ENCODE results near the gene TTC21A.

The TTC21A gene

GRCh38 chr3:39180183-39180545 lies 72.7 kb downstream of the TTC21A start:
- Histone ChIP-seq H4K20me1 (ENCODE audit: low read depth, low read length) (no peaks in the 10 kb centered on the region), H3K4me2 (ENCODE audit: low read depth, low read length, poor library complexity, severe bottlenecking) (peak overlapping the region; percentile 46), H3K9ac (ENCODE audit: low read length) (no peak overlapping the region), H3K9me2 (replicated peaks; ENCODE audit: insufficient read depth, low read length) (no peaks in the 10 kb centered on the region), H3K9me3 (ENCODE audit: insufficient read depth, low read length) (no peaks in the 10 kb centered on the region), H3K79me2 (ENCODE audit: insufficient read depth, low read length) (no peaks in the 10 kb centered on the region), H3K4me3 (ENCODE audit: insufficient read depth, low read length, poor library complexity, severe bottlenecking) (peak overlapping the region; percentile 36), H3F3A (ENCODE audit: insufficient read depth) (peaks cover 4% of the 10 kb centered on the region; the same call in 1 of the 2 replicates), H3K27ac (ENCODE audit: low read depth, low read length) (no peak overlapping the region), H3K27me3 (ENCODE audit: low read length) (no peaks in the 10 kb centered on the region), H3K36me3 (ENCODE audit: low read length) (no peaks in the 10 kb centered on the region), H2AFZ (ENCODE audit: low read depth, low read length, severe bottlenecking) (no peak overlapping the region)
- TF ChIP-seq EZH2phosphoT487 (conservative IDR thresholded peaks at IDR 0.05; ENCODE audit: low read length): no peak
- TF ChIP-seq, protein P1, sequence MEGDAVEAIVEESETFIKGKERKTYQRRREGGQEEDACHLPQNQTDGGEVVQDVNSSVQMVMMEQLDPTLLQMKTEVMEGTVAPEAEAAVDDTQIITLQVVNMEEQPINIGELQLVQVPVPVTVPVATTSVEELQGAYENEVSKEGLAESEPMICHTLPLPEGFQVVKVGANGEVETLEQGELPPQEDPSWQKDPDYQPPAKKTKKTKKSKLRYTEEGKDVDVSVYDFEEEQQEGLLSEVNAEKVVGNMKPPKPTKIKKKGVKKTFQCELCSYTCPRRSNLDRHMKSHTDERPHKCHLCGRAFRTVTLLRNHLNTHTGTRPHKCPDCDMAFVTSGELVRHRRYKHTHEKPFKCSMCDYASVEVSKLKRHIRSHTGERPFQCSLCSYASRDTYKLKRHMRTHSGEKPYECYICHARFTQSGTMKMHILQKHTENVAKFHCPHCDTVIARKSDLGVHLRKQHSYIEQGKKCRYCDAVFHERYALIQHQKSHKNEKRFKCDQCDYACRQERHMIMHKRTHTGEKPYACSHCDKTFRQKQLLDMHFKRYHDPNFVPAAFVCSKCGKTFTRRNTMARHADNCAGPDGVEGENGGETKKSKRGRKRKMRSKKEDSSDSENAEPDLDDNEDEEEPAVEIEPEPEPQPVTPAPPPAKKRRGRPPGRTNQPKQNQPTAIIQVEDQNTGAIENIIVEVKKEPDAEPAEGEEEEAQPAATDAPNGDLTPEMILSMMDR (IDR thresholded peaks at IDR 0.05; ENCODE audit: insufficient read depth, low read length, poor library complexity, severe bottlenecking): no peak

- Histone ChIP-seq H3K9ac (ENCODE audit: low read length) (peak overlapping the region; percentile 6; the same call in 1 of the 2 replicates), H3K9me3 (ENCODE audit: insufficient read depth, low read length) (no peaks in the 10 kb centered on the region), H2AFZ (ENCODE audit: low read depth, low read length, severe bottlenecking) (peak overlapping the region; percentile 7), H3F3A (ENCODE audit: insufficient read depth) (peaks cover 4% of the 10 kb centered on the region; the same call in 1 of the 2 replicates), H3K36me3 (ENCODE audit: low read length) (no peaks in the 10 kb centered on the region), H3K4me3 (ENCODE audit: insufficient read depth, low read length, poor library complexity, severe bottlenecking) (peak overlapping the region; percentile 36), H3K27me3 (ENCODE audit: low read length) (no peaks in the 10 kb centered on the region), H3K9me2 (replicated peaks; ENCODE audit: insufficient read depth, low read length) (no peaks in the 10 kb centered on the region), H4K20me1 (ENCODE audit: low read depth, low read length) (no peaks in the 10 kb centered on the region), H3K27ac (ENCODE audit: low read depth, low read length) (no peak overlapping the region), H3K79me2 (ENCODE audit: insufficient read depth, low read length) (no peaks in the 10 kb centered on the region), H3K4me2 (ENCODE audit: low read depth, low read length, poor library complexity, severe bottlenecking) (peak overlapping the region; percentile 46)
- TF ChIP-seq, protein P1 (IDR thresholded peaks at IDR 0.05; ENCODE audit: insufficient read depth, low read length, poor library complexity, severe bottlenecking): no peak
- no peak for TF ChIP-seq EZH2phosphoT487 (conservative IDR thresholded peaks at IDR 0.05; ENCODE audit: low read length)
Observed at GRCh38 chr3:39180546-39181346, 73.3 kb downstream of the TTC21A start.

GRCh38 chr3:39181408-39182335 lies 74.2 kb downstream of the TTC21A start:
- no peaks in the 10 kb centered on the region for H3K36me3 ChIP-seq (ENCODE audit: low read length)
- H3K27ac ChIP-seq (ENCODE audit: low read depth, low read length): no peak overlapping the region
- no peaks in the 10 kb centered on the region for H3K79me2 ChIP-seq (ENCODE audit: insufficient read depth, low read length)
- H4K20me1 ChIP-seq (ENCODE audit: low read depth, low read length): no peaks in the 10 kb centered on the region
- H3K9me2 ChIP-seq (replicated peaks; ENCODE audit: insufficient read depth, low read length): no peaks in the 10 kb centered on the region
- H3K4me3 ChIP-seq (ENCODE audit: insufficient read depth, low read length, poor library complexity, severe bottlenecking): peak overlapping the region; percentile 36
- TF ChIP-seq EZH2phosphoT487 (conservative IDR thresholded peaks at IDR 0.05; ENCODE audit: low read length): no peak
- TF ChIP-seq, protein P1 (IDR thresholded peaks at IDR 0.05; ENCODE audit: insufficient read depth, low read length, poor library complexity, severe bottlenecking): no peak
- peaks cover 4% of the 10 kb centered on the region; the same call in 1 of the 2 replicates for H3F3A ChIP-seq (ENCODE audit: insufficient read depth)
- no peaks in the 10 kb centered on the region for H3K27me3 ChIP-seq (ENCODE audit: low read length)
- H3K4me2 ChIP-seq (ENCODE audit: low read depth, low read length, poor library complexity, severe bottlenecking): peak overlapping the region; percentile 46
- no peaks in the 10 kb centered on the region for H3K9me3 ChIP-seq (ENCODE audit: insufficient read depth, low read length)
- H3K9ac ChIP-seq (ENCODE audit: low read length): peak overlapping the region; percentile 6; the same call in 1 of the 2 replicates
- peak overlapping the region; percentile 7 for H2AFZ ChIP-seq (ENCODE audit: low read depth, low read length, severe bottlenecking)
